Erythroblast (primary cell): ENCODE results near the gene TRIM69.

ENCODE experiments used
- GATA1 ChIP-seq: IDR thresholded peaks from 2 replicates; pipeline ENCODE4 v1.6.1; 2011; ENCODE audit warnings: low read depth, mild to moderate bottlenecking, control low read depth, low read length, moderate library complexity
- POLR2A ChIP-seq: IDR thresholded peaks from 2 replicates; pipeline ENCODE4 v1.6.1; 2011; ENCODE audit warnings: mild to moderate bottlenecking, low read length

DNA sequence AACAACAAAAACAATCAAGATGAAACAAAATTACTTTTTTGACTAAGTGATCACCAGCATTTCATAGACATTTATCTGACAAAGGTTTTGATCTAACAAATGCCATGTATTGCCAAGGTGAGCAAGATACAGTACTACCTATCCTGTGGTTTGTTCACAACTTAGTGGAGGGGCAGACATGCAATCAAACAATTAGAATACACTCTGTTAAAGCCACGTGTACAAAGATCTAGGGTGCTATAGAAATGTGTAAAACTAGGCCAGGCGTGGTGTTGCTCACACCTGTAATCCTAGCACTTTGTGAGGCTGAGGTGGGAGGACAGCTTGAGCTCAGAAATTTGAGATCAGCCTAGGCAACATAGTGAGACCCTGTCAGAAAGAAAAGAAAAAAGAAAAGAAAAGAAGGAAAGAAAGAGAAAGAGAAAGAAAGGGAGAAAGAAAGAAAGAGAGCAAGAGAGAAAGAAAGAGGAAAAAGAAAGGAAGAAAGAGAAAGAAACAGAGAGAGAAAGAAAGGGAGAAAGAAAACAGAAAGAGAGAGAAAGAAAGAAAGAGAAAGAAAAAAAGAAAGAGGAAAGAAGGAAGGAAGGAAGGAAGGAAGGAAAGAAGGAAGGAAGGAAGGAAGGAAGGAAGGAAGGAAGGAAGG lies 1.4 kb upstream of the TRIM69 start:
- TF ChIP-seq POLR2A (no peak), GATA1 (no peak)
